Upper lobe of left lung (tissue), 6 donors: ENCODE measurements around the gene MEGF6. TPM values are rescaled to one million over a fixed set of nuclear protein-coding genes. Genes with fewer than 3 reads are reported as not detected.
"Not testable (repeated sequence)": the region's sequence is repeated elsewhere in the genome, so short reads cannot be mapped to it uniquely, and the experiment has no call there.

Experiments used
- ATAC-seq, 2 donors: fragments of 200-7000 bp; cut with Tn5 transposase; one replicate each; pipeline ENCODE4 v1.9.1; 2022; ENCODE audit warnings: mild to moderate bottlenecking in 2 of 2, moderate library complexity in 2 of 2; ENCODE audit not compliant: low FRiP score in 2 of 2
- DNase-seq, 2 donors: peaks; one replicate each; pipeline ENCODE4 v3.0.0-alpha.2; 2019 to 2020
- H3K27ac ChIP-seq, 4 donors: fragments of 200-600 bp; sonication (generic); one replicate each; pipeline ENCODE4 v1.5.1; 2016 to 2019
- H3K27me3 ChIP-seq, 4 donors: fragments of 200-600 bp; sonication (generic); one replicate each; pipeline ENCODE4 v1.5.1; 2017 to 2019
- H3K36me3 ChIP-seq, 4 donors: fragments of 200-600 bp; sonication (generic); one replicate each; pipeline ENCODE4 v1.5.1; 2016 to 2019
- H3K4me1 ChIP-seq, 4 donors: fragments of 200-600 bp; sonication (generic); one replicate each; pipeline ENCODE4 v1.5.1; 2018 to 2019
- H3K4me3 ChIP-seq, 4 donors: fragments of 200-600 bp; sonication (generic); one replicate each; pipeline ENCODE4 v1.5.1; 2017 to 2019; ENCODE audit warnings: mild to moderate bottlenecking in 2 of 4, moderate library complexity in 1 of 4
- H3K9me3 ChIP-seq, 4 donors: fragments of 200-600 bp; sonication (generic); one replicate each; pipeline ENCODE4 v1.5.1; 2018 to 2019
- EP300 ChIP-seq, 4 donors: sonication (generic); formaldehyde crosslinking; IDR thresholded peaks; one replicate each; pipeline ENCODE4 v1.5.1; 2017; ENCODE audit warnings: antibody characterized with exemption in 4 of 4, control low read depth in 2 of 4
- POLR2A ChIP-seq, 4 donors: fragments of 450-650 bp; IDR thresholded peaks; one replicate each; pipeline ENCODE4 v1.5.1; 2016 to 2017; ENCODE audit warnings: antibody characterized with exemption in 4 of 4, mild to moderate bottlenecking in 2 of 4
- POLR2AphosphoS5 ChIP-seq, 2 donors: sonication (generic); formaldehyde crosslinking; IDR thresholded peaks; one replicate each; pipeline ENCODE4 v1.5.1; 2017; ENCODE audit warnings: antibody characterized with exemption in 2 of 2
- WGBS, 2 donors: methylation state at CpG; one replicate each; pipeline ENCODE4 v1.1.5; 2017 to 2018; 5-methylcytosine and 5-hydroxymethylcytosine counted together
- total RNA-seq, 6 donors: library from RNA; depleted of rRNA in 4 of 6; stranded (reverse); fragments of >200 nt in 4 of 6; gene quantifications; one replicate each; pipeline versions ENCODE4 v1.1.0 to v1.2.1, GENCODE V29; 2016 to 2021
- TF ChIP-seq, protein P1 (sequence below), 6 experiments: fragments of 450-650 bp in 4 of 6; fragments of 200-600 bp in 2 of 6; sonication (generic) in 2 of 6; IDR thresholded peaks; one replicate each; pipeline ENCODE4 v1.5.1; 2016 to 2019; ENCODE audit warnings: antibody characterized with exemption in 6 of 6
- donor health status: DM: no; HTN: no; CAD: no; lungs with moderate emphysema.
- donor health status: DM: no; HTN: yes; CAD: no; lungs with severe emphysema.

Gene MEGF6
- total RNA-seq, 6 donors from 2014 or later, result 23.8 to 128 (median 83.5) TPM

DNA sequence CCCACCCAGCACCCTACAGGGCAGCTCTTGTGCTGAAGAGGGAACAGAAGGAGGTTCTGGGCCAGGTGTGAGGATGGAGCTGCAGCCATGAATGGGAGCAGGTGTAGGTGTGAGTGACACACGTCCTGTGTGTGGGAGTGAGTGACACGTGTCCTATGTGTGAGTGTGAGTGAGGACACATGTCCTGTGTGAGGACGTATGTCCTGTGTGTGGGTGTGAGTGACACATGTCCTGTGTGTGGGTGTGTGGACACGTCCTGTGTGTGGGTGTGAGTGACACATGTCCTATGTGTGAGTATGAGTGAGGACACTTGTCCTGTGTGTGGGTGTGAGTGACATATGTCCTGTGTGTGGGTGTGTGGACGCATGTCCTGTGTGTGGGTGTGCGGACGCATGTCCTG is 26.4 kb downstream of the MEGF6 start:
- Histone ChIP-seq H3K9me3 (no peaks in the 10 kb centered on the region), H3K27ac (no peak overlapping the region), H3K27me3 (no peaks in the 10 kb centered on the region), H3K4me1 (peaks cover 3 to 30% (median 12%) of the 10 kb centered on the region in 4 donors), H3K4me3 (no peak overlapping the region), H3K36me3 (no peaks in the 10 kb centered on the region)
- TF ChIP-seq POLR2AphosphoS5 (IDR thresholded peaks at IDR 0.05) (no peak), POLR2A (IDR thresholded peaks at IDR 0.05) (no peak), EP300 (IDR thresholded peaks at IDR 0.05) (no peak)
- TF ChIP-seq, protein P1, sequence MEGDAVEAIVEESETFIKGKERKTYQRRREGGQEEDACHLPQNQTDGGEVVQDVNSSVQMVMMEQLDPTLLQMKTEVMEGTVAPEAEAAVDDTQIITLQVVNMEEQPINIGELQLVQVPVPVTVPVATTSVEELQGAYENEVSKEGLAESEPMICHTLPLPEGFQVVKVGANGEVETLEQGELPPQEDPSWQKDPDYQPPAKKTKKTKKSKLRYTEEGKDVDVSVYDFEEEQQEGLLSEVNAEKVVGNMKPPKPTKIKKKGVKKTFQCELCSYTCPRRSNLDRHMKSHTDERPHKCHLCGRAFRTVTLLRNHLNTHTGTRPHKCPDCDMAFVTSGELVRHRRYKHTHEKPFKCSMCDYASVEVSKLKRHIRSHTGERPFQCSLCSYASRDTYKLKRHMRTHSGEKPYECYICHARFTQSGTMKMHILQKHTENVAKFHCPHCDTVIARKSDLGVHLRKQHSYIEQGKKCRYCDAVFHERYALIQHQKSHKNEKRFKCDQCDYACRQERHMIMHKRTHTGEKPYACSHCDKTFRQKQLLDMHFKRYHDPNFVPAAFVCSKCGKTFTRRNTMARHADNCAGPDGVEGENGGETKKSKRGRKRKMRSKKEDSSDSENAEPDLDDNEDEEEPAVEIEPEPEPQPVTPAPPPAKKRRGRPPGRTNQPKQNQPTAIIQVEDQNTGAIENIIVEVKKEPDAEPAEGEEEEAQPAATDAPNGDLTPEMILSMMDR (IDR thresholded peaks at IDR 0.05), result no peak
- 80 to 89% methylated on average over 7 of the region's 7 CpGs for WGBS, 2 donors
- DNase-seq (no peak), ATAC-seq (no peak)

DNA sequence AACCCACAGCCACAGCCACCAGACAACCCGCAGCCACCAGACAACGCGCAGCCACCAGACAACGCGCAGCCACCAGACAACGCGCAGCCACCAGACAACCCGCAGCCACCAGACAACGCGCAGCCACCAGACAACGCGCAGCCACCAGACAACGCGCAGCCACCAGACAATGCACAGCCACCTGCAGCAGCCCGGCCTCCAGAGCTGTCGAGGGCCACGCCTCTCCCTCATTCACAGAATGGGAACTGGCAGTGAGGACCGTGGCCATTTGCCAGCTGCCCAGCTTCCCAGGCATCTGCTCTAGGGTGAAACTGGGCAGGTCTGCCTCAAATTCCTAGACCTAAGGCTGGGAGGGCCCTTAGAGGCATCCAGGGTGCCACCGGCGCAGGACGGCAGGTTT is 27.6 kb downstream of the MEGF6 start:
- H3K27me3 ChIP-seq, H3K27ac ChIP-seq, H3K36me3 ChIP-seq, H3K9me3 ChIP-seq, H3K4me3 ChIP-seq, ATAC-seq: not testable (repeated sequence)
- H3K4me1 ChIP-seq, result peaks cover 0 to 20% (median 3%) of the 10 kb centered on the region in 4 donors
- WGBS, 2 donors, result 69 to 80% methylated on average over 5 to 9 of the region's 21 CpGs
- peak; percentile 46 to 65 for DNase-seq

DNA sequence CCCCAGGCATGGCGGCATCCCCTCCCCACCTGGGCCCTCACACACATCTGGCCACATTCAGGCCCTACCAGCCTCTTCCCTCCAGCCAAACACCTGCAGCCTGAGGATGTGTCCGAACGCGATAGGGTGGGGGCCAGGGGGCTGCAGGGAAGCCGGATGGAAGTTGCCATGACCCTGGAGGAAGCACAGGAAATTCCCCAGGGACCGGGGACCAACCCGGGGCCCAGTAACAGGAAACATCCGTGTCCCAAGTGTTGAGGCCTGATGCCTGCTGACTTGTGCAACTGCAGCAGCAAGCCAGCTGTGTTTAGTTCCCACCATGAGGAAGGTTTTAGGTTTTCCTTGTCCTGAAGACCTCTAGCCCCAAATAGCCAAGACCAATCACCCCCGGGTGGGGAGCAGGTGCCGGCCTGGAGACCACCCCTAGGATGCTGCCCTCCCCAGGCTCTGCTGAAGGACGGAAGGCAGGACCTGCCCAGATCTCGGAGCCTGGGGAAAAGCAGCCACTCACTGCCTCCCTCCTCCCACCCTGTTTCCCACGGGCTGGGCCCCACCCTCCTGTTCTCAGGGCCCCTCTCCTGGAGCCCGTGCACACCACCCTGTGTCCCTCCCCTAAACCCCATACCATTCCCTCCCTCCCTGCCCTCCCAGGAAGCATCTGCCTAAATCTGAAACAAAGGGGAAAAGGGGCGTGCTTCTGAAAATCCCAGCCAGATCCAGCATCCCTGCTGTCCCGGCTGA is 29.8 kb downstream of the MEGF6 start:
- ATAC-seq (no peak), DNase-seq (peak in 1 of 2 donors; percentile 51)
- H3K4me3 ChIP-seq, result no peak overlapping the region
- H3K36me3 ChIP-seq, result no peaks in the 10 kb centered on the region
- no peaks in the 10 kb centered on the region for H3K27me3 ChIP-seq
- H3K4me1 ChIP-seq, result peaks cover 0 to 22% (median 4%) of the 10 kb centered on the region in 4 donors
- 39 to 52% methylated on average over 13 to 16 of the region's 16 CpGs for WGBS, 2 donors
- H3K27ac ChIP-seq, result no peak overlapping the region
- no peak for TF ChIP-seq EP300 (IDR thresholded peaks at IDR 0.05)
- TF ChIP-seq, protein P1 (IDR thresholded peaks at IDR 0.05), result no peak
- no peak for TF ChIP-seq POLR2A (IDR thresholded peaks at IDR 0.05)
- TF ChIP-seq POLR2AphosphoS5 (IDR thresholded peaks at IDR 0.05), result peak in 1 of 2 donors; percentile 18
- H3K9me3 ChIP-seq, result no peaks in the 10 kb centered on the region

DNA sequence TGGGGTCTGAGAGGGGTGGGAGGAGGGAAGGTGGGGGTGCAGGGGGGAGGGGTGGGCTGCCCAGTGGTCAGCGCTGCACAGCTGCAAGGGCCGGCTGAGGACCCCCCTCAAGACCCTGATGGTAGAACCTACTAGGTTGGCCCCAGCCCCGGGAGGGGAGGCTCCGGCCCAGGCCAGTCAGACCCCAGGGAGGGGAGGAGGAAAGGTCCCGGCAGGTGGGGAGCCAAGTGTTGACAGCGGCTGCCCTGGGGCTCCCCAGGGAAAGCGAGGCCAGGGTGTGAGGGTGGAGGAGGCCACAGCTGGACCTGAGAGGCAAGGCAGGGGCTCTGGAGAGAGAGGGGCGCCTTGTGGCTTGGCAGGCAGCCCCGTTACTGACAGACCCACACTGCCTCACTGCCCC is 31.1 kb downstream of the MEGF6 start:
- ATAC-seq (no peak), DNase-seq (peak in 1 of 2 donors; percentile 73)
- no peak overlapping the region for H3K27ac ChIP-seq
- H3K4me1 ChIP-seq, result peaks cover 0 to 22% (median 4%) of the 10 kb centered on the region in 4 donors
- no peak overlapping the region for H3K4me3 ChIP-seq
- WGBS, 2 donors, result 67 to 89% methylated on average over 3 to 7 of the region's 9 CpGs
- H3K36me3 ChIP-seq, result no peaks in the 10 kb centered on the region
- no peaks in the 10 kb centered on the region for H3K27me3 ChIP-seq
- no peaks in the 10 kb centered on the region for H3K9me3 ChIP-seq
- TF ChIP-seq EP300 (IDR thresholded peaks at IDR 0.05) (no peak), POLR2A (IDR thresholded peaks at IDR 0.05) (no peak), POLR2AphosphoS5 (IDR thresholded peaks at IDR 0.05) (no peak)
- TF ChIP-seq, protein P1 (IDR thresholded peaks at IDR 0.05), result no peak

DNA sequence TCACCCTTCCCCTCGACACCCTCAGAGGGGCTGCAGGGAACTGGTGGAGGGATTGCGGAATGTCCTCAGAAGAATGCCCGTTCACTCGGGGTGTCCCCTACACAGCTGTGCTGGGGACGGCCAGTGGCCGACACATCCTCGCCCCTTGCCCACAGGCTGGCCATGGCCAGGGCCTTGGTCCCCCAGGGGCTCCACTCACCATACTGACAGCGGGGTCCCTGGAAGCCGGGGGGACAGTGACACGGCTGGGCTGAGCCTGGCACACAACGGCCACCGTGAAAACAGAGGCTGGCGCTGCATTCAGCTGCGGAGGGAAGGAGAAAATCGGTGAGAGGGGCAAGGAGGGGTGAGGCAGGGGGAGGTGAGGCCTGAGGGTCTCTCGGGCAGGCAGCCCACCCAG is 31.7 kb downstream of the MEGF6 start:
- H3K9me3 ChIP-seq, result no peaks in the 10 kb centered on the region
- TF ChIP-seq EP300 (IDR thresholded peaks at IDR 0.05), result no peak
- TF ChIP-seq, protein P1 (IDR thresholded peaks at IDR 0.05), result no peak
- 93 to 96% methylated on average over 10 to 16 of the region's 16 CpGs for WGBS, 2 donors
- no peak overlapping the region for H3K27ac ChIP-seq
- H3K4me1 ChIP-seq, result peaks cover 0 to 22% (median 4%) of the 10 kb centered on the region in 4 donors
- H3K4me3 ChIP-seq, result no peak overlapping the region
- DNase-seq (peak in 1 of 2 donors; percentile 60), ATAC-seq (no peak)
- no peaks in the 10 kb centered on the region for H3K27me3 ChIP-seq
- no peaks in the 10 kb centered on the region for H3K36me3 ChIP-seq
